Superior temporal gyrus (tissue), 1 donor: ENCODE data around the gene TGFB1I1.

Experiments used
- DNase-seq: peaks from one replicate; pipeline ENCODE4 v3.0.0-alpha.2; 2016; ENCODE audit errors: extremely low spot score

TGFB1I1 gene

GRCh38 chr16:31452631-31453106 is 19.3 kb upstream of the TGFB1I1 start:
- DNase-seq, result no peak

GRCh38 chr16:31453255-31454204 is 18.4 kb upstream of the TGFB1I1 start:
- DNase-seq, result no peak

GRCh38 chr16:31455601-31456314 is 16.2 kb upstream of the TGFB1I1 start:
- DNase-seq, result no peak

- no peak for DNase-seq
Measured at GRCh38 chr16:31456988-31457360, 15.0 kb upstream of the TGFB1I1 start.

- DNase-seq, result no peak
Measured at GRCh38 chr16:31458073-31458843, 13.7 kb upstream of the TGFB1I1 start.

- DNase-seq, result peak; percentile 99
Measured at GRCh38 chr16:31458844-31459686, 12.9 kb upstream of the TGFB1I1 start, which contains the start of gene ARMC5. TSS of gene ARMC5 (plus strand) at chr16:31459501. CDS start at chr16:31459525, 24 bp downstream.

GRCh38 chr16:31459687-31460581 is 12.0 kb upstream of the TGFB1I1 start:
- DNase-seq, result peak; percentile 100

- DNase-seq, result peak; percentile 55
Measured at GRCh38 chr16:31460582-31461002, 11.4 kb upstream of the TGFB1I1 start.

GRCh38 chr16:31461201-31461920 is 10.6 kb upstream of the TGFB1I1 start:
- DNase-seq, result no peak

GRCh38 chr16:31461921-31462804 is 9.8 kb upstream of the TGFB1I1 start:
- DNase-seq, result no peak

- no peak for DNase-seq
Measured at GRCh38 chr16:31464348-31464769, 7.6 kb upstream of the TGFB1I1 start.

GRCh38 chr16:31464781-31465260 is 7.1 kb upstream of the TGFB1I1 start:
- no peak for DNase-seq

GRCh38 chr16:31465788-31466370 is 6.1 kb upstream of the TGFB1I1 start:
- DNase-seq, result no peak

GRCh38 chr16:31466381-31466841 is 5.5 kb upstream of the TGFB1I1 start:
- no peak for DNase-seq

GRCh38 chr16:31467151-31467773 is 4.7 kb upstream of the TGFB1I1 start:
- no peak for DNase-seq

- DNase-seq, result no peak
Measured at GRCh38 chr16:31467858-31468257, 4.1 kb upstream of the TGFB1I1 start.

GRCh38 chr16:31470615-31471014 is 1.3 kb upstream of the TGFB1I1 start:
- DNase-seq, result no peak
